NCI-H2171 (cell line): Measurements from ENCODE around the gene WDFY4.

Experiments
- DNase-seq: peaks from one replicate; lab custom pipeline; 2025; lab: John Stamatoyannopoulos, UW

The WDFY4 gene

GRCh38 chr10:48711830-48712229 lies 27.2 kb downstream of the WDFY4 start:
- no peak for DNase-seq

DNA sequence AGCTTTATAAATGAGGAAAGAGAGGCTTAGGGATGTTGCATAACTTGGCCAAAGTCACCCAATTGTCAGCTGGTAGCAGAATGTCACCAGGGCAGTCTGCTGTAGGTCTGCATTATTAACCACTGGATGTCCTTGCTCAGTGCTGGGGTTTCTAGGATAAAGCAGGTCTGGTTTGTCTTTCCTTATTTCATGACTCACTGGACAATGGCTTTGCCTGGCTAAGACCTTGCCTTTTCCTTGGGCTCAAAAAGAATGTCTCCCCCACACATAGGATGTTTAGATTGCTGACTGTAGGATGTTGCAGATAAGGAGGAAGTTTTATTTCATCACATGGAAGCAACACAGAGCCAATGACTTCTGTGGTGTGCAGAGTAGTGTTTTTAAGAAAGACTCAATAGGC lies 29.4 kb downstream of the WDFY4 start:
- no peak for DNase-seq

- no peak for DNase-seq
Observed at GRCh38 chr10:48716416-48716815, 31.7 kb downstream of the WDFY4 start.

GRCh38 chr10:48720611-48721010 lies 35.9 kb downstream of the WDFY4 start:
- DNase-seq, result no peak

DNA sequence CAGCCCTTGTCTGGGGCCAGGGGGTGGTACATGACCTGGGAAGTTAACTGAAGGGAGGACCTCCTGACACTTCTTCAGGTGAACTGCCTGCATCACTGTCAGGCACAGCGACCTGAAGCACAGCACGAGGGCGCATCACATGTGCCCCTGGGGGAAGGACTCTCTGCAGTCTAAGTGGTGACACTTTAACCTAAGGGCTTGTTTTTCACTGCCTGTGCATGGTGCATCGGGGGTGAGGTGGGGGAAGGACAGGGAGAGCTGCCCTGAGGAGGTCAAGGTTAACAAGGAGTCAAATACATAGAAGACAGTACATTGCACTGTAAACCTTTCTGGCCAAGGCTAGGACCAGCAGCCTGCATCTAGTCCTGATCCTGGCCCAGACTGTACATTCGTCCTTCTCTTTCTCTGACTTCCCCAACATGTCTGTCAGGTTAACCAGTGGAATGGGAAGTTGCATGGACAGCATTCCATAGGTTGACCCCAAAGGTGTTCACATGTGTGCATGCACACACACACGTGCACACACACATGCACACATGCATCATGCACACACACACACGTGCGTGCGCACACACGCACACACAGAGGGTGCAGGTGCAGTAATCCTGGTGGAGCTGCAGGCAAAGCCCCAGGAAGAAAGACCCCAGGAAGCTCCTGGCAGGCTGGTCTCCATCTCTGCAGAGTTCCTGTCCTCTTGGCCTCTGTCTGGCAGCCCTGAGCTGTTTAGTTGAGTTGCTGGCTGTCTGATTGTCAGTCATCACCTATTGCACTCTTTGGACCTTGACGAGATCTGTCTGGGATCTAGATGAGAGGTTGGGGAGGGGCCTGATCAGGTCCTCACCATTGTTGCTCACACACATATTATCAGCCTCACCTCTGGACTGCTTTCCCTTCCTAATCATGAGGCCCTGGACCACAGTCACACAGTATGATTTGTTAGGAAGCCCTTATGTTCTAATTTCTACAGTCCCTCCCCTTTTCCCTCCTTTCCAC lies 37.8 kb downstream of the WDFY4 start:
- DNase-seq, result no peak

DNA sequence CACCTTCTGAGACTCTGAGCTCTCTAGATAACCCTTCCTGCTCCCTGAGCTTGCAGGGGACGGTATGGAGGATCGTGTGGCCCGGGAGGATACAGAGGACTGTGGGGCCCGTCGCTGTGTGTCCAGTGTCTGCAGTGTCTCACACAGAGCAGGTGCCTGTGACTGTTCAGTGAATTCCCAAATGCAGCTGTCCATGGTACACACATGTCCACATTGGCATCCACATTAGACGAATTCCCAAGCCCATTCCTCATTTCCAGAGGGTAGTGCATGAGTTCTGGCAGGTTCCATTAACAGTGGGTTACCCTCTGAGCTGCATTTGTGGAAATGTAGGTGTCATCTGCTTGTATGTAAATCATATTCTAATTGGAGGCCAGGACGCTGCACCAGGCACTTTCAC lies 39.5 kb downstream of the WDFY4 start:
- DNase-seq, result no peak

DNA sequence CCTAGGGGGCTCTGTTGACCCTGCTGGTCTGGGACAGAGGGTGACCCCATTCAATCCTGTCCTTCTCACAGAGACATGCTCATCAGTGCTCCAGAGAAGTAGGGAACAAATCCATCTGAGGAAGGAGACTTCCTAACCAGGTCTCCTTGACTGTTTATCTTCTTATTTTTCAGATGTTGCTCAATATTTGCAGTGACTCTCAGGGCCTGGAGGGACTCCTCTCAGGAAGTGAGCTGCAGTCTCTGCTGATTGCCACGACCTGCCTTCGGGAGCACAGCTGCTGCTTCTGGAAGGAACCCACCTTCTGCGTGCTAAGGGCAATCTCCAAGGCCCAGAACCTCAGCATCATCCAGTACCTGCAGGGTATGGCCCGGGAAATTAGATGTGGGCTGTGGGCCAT lies 41.0 kb downstream of the WDFY4 start:
- no peak for DNase-seq

DNA sequence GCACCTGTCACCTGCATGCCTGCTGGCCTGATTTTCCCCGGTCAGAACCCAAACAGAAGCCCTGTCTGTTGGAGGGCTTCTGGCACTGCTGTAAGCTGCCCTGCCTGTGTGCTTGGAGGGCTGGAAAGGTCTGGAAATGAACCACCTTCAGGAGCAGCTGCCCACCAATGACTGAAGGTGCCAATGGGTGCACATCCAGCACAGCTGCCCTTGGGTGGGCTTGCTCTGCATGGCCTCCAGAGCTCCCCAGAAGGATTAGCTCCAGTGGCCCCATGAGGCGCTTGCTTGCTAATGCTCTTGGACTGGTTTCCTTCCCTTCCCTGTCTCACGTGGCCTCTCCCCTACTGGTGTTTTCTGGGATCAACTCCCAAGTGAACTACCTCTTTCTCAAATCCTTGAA lies 43.2 kb downstream of the WDFY4 start:
- DNase-seq, result no peak

- no peak for DNase-seq
Observed at GRCh38 chr10:48729222-48729621, 44.5 kb downstream of the WDFY4 start.

DNA sequence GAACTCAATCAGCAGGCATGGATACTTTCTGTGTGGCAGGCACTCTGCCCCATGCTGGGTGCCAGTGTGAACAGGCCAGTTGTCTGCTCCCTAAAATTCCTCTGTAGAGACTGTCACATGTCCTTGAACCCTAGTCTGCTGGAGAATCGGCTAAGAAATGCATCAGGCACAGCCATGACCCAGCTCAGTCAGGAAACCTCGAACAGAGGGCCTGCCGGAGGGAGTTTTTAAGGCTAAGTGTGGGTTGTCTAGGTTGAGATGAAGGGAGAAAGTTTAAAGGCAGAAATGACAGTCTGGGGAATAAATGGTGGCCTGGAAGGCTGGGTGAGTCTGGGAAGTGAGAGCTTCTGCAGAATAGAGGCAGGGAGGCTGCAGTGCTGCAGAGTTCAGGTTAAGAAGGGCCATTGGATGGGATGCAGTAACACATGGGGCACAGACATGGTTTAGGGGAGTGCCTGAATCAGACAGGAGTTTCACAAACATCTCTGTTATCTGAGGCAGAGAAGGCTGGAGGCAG lies 45.3 kb downstream of the WDFY4 start:
- DNase-seq, result no peak

GRCh38 chr10:48731141-48731540 lies 46.5 kb downstream of the WDFY4 start:
- no peak for DNase-seq

- no peak for DNase-seq
Observed at GRCh38 chr10:48731654-48732053, 47.0 kb downstream of the WDFY4 start.

DNA sequence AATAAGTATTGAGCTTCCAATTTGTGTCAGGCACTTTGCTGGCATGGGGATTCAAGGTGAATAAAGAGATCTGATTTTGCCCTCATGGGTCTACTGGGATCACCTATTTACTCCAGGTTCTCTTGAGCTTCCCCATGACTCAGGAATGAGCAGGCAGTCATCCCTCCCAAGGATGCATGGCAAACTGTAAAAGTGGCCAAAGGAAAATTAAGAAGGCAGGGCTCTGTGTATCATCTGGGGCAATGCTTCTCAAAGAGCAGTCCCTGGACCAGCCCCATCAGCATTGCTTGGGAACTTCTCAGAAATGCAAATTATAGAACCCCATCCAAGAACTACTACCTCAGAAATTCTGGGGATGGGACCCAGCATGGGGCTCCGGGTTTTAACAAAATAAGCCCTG lies 48.7 kb downstream of the WDFY4 start:
- DNase-seq, result no peak

DNA sequence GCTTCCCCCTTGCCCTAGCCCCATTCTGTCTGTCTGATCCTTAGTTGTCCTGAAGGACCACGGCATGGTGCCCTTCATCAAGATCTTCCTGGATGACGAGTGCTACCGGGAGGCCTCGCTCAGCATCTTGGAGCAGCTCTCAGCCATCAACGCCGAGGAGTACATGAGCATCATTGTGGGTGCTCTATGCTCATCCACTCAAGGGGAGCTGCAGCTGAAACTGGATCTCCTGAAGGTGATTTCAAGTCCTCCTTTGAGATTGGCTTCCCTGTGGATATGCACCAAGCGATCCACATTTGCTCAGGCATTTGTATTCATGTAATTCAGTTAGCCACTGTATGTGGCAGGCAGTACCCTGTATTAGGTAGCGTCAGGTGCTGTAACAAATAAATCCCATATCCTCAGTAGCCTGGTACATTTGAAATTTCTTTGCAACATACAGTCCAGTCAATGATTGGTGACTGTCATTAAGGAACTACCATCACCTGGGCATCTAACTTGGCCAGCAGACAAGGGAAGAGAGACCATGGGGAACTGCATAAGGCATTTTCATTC lies 51.2 kb downstream of the WDFY4 start:
- no peak for DNase-seq

- DNase-seq, result no peak
Observed at GRCh38 chr10:48736596-48736995, 51.9 kb downstream of the WDFY4 start.

- no peak for DNase-seq
Observed at GRCh38 chr10:48737886-48738285, 53.2 kb downstream of the WDFY4 start.

DNA sequence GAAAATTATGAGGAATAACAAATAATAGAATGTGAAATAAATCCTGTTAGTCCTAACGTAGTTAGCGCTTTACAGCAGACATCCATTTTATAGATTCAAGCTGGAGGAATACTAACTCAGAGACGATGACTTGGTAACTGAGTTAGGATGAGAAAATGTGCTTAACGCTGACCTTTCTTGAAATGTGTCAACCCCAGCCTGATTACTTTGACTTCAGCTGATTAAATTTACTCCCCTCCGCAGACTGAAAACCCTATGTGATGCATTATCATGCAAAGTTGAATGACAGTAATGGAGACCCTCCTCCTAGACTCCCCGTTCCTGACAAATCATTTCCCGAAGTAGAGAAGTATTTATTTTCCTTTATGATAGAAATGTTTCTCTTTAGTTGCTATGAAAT lies 54.5 kb downstream of the WDFY4 start:
- no peak for DNase-seq

GRCh38 chr10:48740015-48740707 lies 55.5 kb downstream of the WDFY4 start:
- DNase-seq, result no peak

- no peak for DNase-seq
Observed at GRCh38 chr10:48740988-48741387, 56.3 kb downstream of the WDFY4 start.

GRCh38 chr10:48742891-48743860 lies 58.5 kb downstream of the WDFY4 start:
- DNase-seq, result no peak

DNA sequence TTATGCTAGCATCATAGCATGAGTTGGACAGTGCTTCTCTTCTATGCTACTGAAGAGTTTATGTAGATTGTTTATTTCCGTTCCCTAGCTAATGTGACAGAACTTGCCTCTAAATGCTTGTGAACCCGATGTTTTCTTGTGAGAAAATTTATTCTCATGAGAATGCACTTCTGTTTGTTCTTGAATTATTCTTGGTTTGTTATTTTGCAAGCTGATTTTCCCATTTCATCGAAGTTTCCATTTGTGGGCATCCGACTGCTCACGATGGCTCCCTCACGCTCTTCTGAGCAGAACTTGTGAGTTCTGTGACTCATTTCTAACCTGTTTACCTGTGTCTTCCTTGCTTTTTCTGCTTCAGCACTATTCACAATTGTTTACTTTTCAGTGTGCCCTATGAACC lies 59.9 kb downstream of the WDFY4 start:
- DNase-seq, result no peak
